ENCODE data around the gene ATG9B. TPM values are rescaled to one million over a fixed set of nuclear protein-coding genes. Genes with fewer than 3 reads are reported as not detected.

The ATG9B gene
- total and polyA plus RNA-seq, 9 of the 15 experiments (the other 6 are each of a cell fraction or from before 2014, with no cell fraction given): 0.29 to 8.0 (median 2.1) TPM

DNA sequence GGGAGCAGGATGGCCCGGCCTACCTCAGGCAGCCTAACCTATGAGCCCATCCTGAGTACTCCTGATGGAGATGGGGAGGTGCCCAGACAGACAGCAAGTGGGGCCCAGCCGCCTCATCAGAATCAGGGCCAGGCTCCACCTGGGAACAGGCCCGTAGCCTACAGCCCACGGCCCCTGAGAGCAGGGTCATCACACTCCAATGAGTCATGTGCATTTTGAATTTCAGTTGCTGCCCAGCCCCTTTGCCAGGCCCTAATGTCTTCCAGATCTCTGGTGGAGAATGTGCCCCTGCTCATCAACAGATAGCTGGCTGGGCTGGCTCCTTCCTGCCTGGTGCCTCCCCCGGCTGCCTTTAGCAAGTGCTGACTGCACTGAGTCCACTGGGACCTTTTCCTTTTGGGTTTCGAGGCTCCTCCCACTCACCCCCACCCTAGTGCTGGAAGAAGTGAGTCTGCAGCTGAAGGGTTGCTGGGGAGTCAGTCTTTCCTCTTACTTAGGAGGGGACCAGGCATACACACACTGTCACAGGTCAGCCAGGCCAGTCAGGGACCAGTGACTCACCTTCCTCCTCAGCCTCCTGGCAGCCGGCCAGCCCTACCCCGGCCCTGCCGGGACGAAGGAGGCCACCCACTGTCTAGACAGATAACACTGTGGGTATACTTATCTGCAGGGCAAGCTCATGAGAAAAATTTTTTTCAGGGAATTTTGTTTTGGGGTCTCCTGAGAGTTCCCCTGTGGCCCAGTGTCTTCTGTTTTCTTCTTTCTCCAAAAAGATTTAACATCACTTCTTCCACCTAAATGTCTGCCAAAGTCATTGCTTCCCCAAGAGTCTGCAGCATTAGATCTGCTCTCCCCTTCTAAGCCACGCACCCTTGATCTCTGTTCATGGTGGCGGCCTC is 14.9 kb upstream of the ATG9B start (continued):
- TF ChIP-seq, protein P1, sequence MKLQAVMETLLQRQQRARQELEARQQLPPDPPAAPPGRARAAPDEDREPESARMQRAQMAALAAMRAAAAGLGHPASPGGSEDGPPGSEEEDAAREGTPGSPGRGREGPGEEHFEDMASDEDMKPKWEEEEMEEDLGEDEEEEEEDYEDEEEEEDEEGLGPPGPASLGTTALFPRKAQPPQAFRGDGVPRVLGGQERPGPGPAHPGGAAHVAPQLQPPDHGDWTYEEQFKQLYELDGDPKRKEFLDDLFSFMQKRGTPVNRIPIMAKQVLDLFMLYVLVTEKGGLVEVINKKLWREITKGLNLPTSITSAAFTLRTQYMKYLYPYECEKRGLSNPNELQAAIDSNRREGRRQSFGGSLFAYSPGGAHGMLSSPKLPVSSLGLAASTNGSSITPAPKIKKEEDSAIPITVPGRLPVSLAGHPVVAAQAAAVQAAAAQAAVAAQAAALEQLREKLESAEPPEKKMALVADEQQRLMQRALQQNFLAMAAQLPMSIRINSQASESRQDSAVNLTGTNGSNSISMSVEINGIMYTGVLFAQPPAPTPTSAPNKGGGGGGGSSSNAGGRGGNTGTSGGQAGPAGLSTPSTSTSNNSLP (IDR thresholded peaks at IDR 0.05; ENCODE audit: borderline replicate concordance, low read depth, low read length): peak; percentile 47; the same call in 1 of the 2 replicates
- TF ChIP-seq GABPB1 (CRISPR knock-in tag; IDR thresholded peaks at IDR 0.05) (0 out of 2 replicates have a peak, but pooled peaks have one; percentile 66), MYC (IDR thresholded peaks at IDR 0.05; ENCODE audit: low read depth, low read length) (peak; percentile 73; the same call in 1 of the 2 replicates), MYC (CRISPR knock-in tag; IDR thresholded peaks at IDR 0.05; ENCODE audit: borderline replicate concordance, low read depth) (peak; percentile 41; the same call in 1 of the 2 replicates), PML (IDR thresholded peaks at IDR 0.05; ENCODE audit: low read length) (peak; percentile 86), TRIM28 (IDR thresholded peaks at IDR 0.05) (peak; percentile 54; the same call in 1 of the 2 replicates), RFX7 (CRISPR knock-in tag; IDR thresholded peaks at IDR 0.05) (no peak), ZNF212 (CRISPR knock-in tag; IDR thresholded peaks at IDR 0.05) (no peak), RB1 (IDR thresholded peaks at IDR 0.05; ENCODE audit: low read depth) (0 out of 2 replicates have a peak, but pooled peaks have one; percentile 30), ZNF507 (tag; conservative IDR thresholded peaks at IDR 0.05) (no peak), NRF1 (conservative IDR thresholded peaks at IDR 0.05 in 1 of 2, IDR thresholded peaks at IDR 0.05 in 1 of 2) (peak; percentile 61 to 71), XRCC5 (IDR thresholded peaks at IDR 0.05; ENCODE audit: low read depth, low read length) (peak; percentile 45; the same call in 1 of the 2 replicates), HNRNPH1 (optimal IDR thresholded peaks at IDR 0.05; ENCODE audit: low read depth, low read length) (no peak), ZEB2 (IDR thresholded peaks at IDR 0.05) (peak; percentile 88), ASH1L (IDR thresholded peaks at IDR 0.05; ENCODE audit: borderline replicate concordance, low read depth, partially characterized antibody) (no peak), KHSRP (IDR thresholded peaks at IDR 0.05) (no peak), HMGN3 (IDR thresholded peaks at IDR 0.05; ENCODE audit: borderline replicate concordance, extremely low read depth, insufficient read length, low read depth, low read length) (peak; percentile 100), GATA2 (CRISPR knock-in tag; IDR thresholded peaks at IDR 0.05) (0 out of 2 replicates have a peak, but pooled peaks have one; percentile 17), FIP1L1 (IDR thresholded peaks at IDR 0.05; ENCODE audit: low read depth, low read length, poor library complexity, severe bottlenecking) (no peak), MECOM (CRISPR knock-in tag; IDR thresholded peaks at IDR 0.05) (peak; percentile 96)
- TF ChIP-seq, protein P2, sequence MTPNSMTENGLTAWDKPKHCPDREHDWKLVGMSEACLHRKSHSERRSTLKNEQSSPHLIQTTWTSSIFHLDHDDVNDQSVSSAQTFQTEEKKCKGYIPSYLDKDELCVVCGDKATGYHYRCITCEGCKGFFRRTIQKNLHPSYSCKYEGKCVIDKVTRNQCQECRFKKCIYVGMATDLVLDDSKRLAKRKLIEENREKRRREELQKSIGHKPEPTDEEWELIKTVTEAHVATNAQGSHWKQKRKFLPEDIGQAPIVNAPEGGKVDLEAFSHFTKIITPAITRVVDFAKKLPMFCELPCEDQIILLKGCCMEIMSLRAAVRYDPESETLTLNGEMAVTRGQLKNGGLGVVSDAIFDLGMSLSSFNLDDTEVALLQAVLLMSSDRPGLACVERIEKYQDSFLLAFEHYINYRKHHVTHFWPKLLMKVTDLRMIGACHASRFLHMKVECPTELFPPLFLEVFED (CRISPR knock-in tag; conservative IDR thresholded peaks at IDR 0.05): no peak
- TF ChIP-seq, protein P3, sequence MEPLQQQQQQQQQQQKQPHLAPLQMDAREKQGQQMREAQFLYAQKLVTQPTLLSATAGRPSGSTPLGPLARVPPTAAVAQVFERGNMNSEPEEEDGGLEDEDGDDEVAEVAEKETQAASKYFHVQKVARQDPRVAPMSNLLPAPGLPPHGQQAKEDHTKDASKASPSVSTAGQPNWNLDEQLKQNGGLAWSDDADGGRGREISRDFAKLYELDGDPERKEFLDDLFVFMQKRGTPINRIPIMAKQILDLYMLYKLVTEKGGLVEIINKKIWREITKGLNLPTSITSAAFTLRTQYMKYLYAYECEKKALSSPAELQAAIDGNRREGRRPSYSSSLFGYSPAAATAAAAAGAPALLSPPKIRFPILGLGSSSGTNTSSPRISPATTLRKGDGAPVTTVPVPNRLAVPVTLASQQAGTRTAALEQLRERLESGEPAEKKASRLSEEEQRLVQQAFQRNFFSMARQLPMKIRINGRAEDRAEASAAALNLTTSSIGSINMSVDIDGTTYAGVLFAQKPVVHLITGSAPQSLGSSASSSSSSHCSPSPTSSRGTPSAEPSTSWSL (CRISPR knock-in tag; IDR thresholded peaks at IDR 0.05; ENCODE audit: borderline replicate concordance): no peak
- TF ChIP-seq, protein P4, sequence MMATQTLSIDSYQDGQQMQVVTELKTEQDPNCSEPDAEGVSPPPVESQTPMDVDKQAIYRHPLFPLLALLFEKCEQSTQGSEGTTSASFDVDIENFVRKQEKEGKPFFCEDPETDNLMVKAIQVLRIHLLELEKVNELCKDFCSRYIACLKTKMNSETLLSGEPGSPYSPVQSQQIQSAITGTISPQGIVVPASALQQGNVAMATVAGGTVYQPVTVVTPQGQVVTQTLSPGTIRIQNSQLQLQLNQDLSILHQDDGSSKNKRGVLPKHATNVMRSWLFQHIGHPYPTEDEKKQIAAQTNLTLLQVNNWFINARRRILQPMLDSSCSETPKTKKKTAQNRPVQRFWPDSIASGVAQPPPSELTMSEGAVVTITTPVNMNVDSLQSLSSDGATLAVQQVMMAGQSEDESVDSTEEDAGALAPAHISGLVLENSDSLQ (IDR thresholded peaks at IDR 0.05): peak; percentile 87
